A549 treated with CpdA at 1 μM for 4 hours (cell line): ENCODE results near the gene GPATCH2L. TPM values are rescaled to one million over a fixed set of nuclear protein-coding genes. Genes with fewer than 3 reads are reported as not detected.

Experiments
- total RNA-seq: library from RNA; stranded (reverse); fragments of 200-300 nt; extraction: Qiagen RNA extraction; gene quantifications from 5 replicates; pipeline ENCODE4 v1.2.3, GENCODE V29; 2022; ENCODE audit warnings: low read depth

The GPATCH2L gene
- total RNA-seq, result 19.0 to 25.1 TPM (median 23.0 TPM) in 5 replicates

DNA sequence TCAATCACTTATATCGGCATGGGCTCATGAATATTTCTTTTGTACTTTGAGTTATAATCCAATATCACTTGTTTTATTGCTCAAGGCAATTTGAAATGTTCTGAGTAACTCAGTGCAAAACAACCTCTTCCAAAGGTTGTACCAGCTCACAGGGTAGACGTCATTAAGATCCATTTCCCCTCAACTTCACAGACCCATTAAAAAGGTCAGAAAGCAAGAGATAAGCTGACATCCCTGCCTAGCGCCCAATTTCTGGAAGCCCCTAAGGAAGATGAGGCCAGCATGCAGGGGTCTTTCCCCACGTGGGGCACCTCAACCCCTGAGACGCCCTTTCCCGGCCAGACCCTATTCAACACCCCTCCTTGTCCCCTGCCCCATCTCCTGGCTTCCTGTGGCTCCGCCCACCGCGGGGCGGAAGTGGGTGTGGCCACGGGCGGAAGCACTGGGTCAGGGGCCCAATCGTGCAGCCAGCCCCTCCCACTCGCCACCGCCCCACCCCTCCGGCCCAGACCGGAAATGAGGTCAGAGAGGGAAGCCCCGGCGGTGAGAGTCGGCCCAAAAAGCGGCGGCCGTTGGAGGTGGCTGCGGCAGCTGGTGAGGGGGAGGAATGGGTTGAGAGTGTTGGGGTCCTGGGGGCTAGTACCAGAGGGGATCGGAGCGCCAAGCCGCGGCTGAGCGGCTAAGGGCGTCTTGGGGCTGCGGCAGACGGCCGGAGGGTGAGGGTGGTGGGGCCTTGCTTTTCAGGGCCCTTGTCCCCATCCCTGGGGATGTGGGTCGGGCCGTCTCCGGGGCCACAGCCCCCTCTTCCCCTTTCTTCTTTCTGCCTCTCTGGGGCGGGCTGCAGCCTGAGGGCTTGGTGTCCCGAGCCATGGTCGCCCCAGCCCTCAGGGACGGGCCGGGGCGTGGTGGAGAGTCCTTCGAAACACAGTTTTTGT is at the start of gene GPATCH2L:
GPATCH2L (plus strand) TSS at position 525 of the 935 bp plus-strand sequence. CDS start 2,442 bp downstream, outside the sequence.

Other genes with a start within 250 kb of the GPATCH2L start
- 0.83 to 1.4 TPM (median 0.92 TPM) in 5 replicates for gene TGFB3, start 169.9 kb upstream of the GPATCH2L start, total RNA-seq
- 34.8 to 41.6 TPM (median 40.4 TPM) in 5 replicates for gene IFT43, start 166.2 kb upstream of the GPATCH2L start, total RNA-seq
- 0.12 to 0.26 TPM (median 0.18 TPM) in 5 replicates for gene ESRRB, start 224.2 kb downstream of the GPATCH2L start, total RNA-seq